SW480 (cell line): Measurements from ENCODE around the gene CYP39A1.

Experiments
- DNase-seq: peaks from one replicate; pipeline ENCODE4 v3.0.0-alpha.2; 2016; ENCODE audit warnings: low spot score

CYP39A1 gene

DNA sequence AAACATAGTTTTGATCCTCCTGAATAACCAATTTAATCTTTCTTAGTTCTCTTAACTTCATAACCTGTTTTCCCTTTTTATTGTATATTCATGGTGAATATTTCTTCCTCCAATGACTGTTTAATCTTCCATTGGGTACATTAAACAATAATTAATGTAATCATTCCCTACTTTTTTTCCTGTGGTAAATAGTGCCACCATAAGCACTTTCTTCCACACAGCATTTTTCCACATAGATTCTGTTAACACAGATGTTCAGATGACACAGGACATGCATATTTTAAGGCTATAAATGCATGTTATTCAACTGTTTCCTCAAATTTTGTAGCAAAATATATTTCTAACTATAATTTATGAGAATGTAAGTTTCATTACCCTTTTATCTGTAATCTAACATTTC, 61.9 kb downstream of the CYP39A1 start:
- no peak for DNase-seq

DNA sequence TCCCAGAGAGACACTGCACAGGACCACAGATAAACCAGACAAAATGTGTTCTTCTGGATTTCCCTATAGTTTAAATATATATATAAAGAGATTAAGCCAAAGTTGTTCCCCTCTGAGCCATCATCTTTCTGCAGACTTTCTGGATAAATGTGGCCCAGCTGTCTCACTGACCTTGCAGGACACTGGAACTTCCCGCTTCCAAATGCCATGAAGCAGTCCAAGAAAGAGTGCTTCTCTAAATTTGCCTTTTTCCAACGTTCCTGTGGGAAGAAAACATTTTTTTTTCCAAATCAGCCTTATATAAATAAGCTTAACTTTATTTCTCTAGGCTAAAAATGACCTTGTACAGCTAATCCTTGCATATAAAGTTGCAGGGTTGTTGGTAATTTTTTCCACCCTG, 65.7 kb downstream of the CYP39A1 start:
- no peak for DNase-seq

DNA sequence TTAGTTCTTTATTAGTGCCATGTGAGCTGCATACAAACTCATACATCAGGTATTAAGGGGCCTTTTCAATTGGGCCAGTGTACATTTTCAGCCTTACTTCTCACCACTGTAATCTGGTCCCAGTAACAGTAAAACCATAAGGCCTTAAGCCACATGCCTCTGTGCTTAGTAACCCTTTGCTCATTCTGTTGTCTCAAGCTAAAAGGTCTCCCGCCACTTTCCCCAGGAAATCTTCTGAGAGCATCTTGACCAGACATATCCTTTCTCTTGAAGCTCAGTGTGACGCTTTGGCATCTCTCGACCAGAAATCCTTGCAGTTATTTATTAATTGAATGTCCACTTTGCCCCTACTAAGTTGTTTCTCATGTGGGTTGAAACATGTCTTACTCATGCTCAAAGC, 68.0 kb downstream of the CYP39A1 start:
- no peak for DNase-seq

DNA sequence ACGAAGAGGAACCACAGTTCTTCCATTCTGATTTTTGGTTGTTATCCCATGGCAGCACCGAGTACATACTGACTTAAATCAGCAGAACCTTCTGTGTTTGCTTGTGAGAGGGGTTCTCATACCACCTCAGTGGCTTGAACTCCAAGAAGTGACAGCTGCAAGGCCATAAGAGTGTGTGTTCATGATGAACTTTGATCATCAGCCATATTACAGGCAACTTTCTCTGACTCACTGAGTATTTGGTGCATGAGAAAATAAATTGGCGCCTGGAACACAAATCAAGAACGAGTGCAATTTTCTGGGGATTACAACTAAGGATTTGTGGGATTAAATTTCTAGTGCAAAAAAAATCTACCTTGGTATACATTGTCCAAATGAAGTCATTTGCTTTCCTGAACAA, 68.9 kb downstream of the CYP39A1 start:
- no peak for DNase-seq

DNA sequence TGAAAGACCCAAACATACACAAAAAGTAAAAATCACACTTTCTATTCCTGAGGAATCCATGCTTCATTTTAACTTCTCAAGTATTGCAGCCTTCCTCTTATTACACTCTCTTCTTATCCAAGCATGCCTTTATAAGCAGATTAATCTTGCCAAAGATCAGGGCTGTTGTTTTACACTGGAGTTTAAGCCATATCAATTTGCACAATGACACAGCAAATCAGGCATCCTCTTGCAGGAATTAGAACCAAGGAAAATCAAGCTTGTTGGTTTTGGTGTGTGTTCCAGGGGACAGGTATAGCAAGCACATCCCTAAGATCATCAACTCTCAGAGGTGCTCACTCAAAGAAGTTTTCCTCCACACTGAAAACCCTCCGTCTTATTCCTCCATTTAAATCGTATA, 69.5 kb downstream of the CYP39A1 start:
- DNase-seq, result no peak

DNA sequence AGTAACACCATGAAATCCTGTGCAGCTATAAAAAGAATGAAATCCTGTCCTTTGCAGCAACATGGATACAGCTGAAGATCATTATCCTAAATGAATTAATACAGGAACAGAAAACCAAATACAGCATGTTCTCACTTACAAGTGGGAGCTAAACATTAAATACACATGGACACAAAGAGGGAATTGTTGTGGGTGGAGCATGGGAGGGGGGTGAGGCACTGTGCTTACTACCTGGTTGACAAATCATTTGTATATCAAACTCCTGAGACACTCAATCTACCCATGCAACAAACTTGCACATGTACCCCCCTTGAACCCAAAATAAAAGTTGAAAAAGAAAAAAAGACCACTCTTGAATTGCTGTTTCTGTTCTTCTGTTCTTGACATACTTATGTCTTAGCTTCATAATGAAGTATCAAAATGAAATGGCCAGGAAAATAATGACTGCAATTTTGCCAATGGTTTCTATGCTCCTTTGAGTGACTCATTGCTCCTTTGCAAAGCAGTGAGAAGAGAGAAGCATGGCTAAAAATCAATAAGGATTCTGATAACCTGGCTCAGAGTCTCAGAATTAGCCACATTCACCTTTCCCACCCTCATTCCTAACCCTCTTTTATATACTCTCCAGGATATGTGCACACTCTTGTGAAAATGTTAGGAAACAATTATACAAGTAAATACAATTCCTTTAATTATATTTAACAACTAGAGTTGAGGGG, 71.0 kb downstream of the CYP39A1 start:
- no peak for DNase-seq

DNA sequence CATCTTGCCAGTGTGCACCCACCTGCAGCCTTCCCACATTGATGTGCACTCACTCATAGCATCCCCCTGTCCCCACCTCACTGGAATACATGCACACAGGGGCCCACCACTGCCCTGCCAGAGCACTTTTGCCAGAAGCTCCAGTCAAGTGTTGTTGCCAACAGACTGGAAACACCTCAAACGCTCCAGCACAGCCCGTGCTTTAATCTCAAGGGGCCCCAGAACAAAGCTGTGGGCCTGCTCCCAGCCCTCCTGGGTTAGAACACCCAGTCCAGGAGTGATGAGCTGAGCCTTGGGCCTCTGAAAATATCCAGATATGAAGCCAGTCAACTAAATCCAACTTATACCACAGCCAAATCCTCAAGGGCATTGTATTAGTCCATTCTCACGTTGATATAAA, 77.1 kb downstream of the CYP39A1 start:
- no peak for DNase-seq

DNA sequence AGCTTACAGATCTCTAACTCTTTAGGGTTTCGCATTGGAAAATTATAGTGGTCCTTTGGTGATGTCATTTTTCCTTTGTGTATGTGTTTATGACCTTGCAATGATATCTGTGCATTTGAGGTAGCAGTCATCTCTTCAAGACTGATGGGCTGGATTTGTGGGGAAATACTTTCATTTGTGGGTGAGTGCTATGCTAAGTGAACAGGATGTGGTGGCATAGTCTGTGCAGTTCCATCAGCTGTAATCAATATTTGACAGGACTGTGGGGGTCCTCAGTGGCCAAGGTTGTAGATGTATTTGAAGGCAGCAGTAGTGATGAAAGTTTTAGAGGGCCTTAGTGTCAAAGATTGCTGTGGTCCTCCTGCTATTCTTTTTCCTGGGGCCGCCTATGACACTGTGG, 79.5 kb downstream of the CYP39A1 start:
- DNase-seq, result no peak

DNA sequence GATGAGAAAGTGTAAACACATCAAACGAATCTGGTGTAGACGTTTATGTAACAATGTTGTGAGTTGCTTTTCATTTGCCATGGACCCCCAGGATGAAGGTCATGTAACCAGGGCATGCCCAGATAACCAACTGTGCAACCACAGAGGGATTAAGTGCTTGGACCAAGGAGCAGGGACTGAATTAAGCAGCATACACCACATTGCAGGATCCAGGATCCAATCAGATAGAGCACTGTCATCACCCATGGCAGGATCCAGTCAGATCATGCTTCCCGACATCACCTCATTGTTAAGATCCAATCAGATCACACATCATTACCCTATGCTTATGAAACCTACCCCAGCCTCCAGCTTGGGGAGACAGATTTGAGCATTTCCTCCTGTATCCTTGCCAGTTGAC, 87.1 kb downstream of the CYP39A1 start:
- DNase-seq, result no peak

DNA sequence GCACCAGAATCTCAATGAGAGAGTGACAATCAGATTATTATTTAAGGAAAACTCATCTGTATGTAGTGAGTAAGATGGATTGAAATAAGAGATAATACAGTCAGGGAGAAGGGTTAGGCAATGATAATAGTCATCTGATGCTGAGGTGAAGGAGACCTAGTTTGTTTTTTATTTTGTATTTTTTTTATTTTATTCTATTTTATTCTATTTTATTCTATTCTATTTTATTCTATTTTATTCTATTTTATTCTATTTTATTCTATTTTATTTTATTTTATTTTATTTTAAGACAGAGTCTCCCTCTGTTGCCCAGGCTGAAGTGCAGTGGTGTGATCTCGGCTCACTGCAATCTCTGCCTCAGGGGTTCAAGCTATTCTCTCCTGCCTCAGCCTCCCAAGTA, 88.7 kb downstream of the CYP39A1 start:
- DNase-seq, result no peak

DNA sequence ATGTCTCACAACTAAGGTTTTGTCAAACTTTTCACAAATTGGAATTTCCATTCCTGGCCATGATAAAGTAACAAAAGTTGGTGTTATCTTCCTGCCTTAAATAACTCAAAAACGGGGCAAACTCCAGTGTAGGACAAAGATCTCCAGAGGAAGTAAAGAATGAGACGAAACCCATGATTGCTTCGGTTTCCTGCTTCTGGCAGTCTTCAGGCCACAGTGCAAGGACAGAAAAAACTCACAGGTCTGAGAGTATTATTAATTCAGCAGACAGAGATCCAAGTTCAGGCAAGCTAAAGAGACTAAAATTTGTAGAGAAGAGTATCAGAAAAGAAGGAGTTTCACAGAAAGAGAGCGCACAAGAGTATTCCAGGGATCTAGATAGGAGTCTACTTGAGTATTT, 96.6 kb downstream of the CYP39A1 start:
- DNase-seq, result no peak

DNA sequence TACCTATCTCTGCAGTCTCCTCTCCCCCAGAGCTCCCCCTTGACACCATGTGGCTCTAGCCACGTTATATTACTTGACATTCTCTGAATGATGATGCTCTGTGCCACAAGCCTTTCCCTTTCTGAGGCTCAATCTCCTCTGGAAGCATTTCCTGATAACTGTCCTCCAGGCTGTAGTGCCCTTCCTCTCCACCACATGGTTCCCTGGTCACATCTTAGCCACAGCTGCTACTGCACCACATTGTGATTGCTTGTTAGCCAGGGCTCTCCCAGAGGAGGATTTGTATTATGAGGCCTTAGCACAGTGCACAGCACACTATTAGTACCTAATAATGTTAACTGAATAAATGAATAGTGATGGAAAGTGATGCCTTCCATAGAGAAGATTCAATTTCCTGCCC, 97.5 kb downstream of the CYP39A1 start:
- no peak for DNase-seq

DNA sequence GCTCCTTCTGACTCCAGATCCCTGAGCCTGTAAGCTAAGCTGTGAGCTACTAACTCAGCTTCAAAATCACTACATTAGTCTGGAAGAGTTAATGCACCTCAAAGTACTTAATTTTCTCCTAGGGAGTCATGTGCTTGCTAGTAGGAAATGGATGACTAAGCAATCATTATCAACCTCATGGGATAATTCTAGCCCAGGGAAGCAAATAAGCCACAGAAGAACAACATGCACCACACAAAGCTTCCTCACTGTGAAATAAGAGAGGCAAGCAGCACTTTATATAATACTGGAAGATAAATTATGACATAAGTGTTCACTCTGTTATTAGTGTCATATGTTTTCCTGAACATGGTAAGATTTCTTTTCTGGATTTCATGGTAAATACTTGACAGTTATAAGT, 103.5 kb downstream of the CYP39A1 start:
- DNase-seq, result no peak

DNA sequence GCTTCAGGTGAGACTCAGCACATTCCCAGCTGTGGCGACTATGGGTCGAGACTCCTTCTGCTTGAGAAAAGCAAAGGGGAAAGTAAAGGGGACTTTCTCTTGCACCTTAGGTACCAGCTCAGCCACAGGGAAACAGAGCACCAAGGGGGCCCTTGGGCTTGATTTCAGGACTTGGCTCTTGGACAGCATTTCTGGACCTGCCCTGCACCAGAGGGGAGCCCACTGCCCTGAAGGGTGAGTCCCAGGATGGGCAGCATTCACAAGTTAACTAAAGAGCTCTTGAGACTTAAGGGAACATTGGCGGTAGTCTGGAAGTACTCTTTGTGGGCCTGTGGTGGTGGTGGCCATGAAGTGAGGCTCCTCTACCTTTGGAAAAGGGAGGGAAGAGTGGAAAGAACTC, 111.1 kb downstream of the CYP39A1 start:
- no peak for DNase-seq

DNA sequence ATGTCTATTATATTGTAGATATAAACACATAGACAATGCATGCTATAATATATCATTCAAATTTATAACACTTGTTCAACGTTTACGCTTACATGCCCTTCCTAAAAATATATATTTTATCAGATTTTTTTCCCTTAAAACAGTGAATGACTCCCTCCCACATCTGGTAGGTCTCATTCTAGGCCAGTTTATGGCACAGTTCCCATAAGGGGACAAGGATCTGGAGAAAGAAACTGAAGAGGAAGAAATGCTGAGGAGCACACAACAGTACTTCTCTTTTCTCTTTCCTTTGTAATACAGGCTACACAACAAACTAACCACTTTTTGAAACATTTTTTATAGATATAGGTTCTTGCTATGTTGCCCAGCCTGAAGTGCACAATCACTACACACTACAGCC, 112.8 kb downstream of the CYP39A1 start:
- DNase-seq, result no peak

DNA sequence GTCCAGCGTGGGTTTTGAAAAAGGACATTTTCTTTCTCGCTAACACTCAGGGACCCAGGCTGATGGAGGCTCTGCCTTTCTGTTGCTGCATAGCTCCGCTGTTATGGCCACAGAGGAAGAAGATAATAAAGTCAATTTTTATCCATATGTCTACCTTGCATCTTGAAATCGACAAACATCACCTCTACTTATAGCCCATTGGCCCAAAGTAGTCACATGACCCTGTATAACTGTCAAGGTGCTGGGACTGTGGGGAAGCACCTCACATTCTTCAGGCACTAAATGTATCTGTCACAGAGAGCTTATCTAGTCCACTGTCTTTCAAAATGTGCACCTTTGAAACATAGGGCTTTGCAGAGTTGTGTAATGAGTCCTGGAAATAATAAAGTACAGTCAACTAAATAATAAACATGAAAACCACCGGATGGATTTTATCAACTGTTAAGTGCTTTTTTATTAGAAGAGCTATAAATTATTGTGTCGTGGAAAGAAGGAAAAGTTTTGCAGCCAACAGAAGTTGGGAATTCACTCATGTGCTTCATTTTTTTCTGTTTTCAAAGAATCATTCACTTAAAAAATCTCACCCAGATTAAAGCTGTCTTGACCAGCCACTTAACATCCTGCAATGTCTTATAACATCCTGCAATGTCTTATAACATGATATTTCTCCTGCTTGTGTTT, 113.7 kb downstream of the CYP39A1 start:
- no peak for DNase-seq

DNA sequence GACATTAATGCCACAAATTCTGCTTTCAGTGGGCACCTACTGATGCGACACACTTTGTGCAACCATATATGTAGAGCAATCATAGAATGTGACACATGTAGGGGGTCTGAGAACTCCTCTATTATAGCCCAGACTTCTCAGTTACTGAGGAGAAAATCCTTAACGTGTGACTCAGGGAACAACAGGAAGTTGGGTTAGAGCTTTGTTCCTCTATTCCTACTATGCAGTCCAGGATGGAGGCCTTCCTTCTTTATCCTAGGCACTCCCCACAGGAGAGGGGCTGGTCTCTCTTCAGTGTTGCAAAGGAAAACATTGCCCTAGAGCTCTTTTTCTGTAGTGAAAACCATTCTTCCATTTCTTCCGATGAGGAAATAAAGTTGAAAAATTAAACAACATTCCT, 121.7 kb downstream of the CYP39A1 start:
- no peak for DNase-seq

DNA sequence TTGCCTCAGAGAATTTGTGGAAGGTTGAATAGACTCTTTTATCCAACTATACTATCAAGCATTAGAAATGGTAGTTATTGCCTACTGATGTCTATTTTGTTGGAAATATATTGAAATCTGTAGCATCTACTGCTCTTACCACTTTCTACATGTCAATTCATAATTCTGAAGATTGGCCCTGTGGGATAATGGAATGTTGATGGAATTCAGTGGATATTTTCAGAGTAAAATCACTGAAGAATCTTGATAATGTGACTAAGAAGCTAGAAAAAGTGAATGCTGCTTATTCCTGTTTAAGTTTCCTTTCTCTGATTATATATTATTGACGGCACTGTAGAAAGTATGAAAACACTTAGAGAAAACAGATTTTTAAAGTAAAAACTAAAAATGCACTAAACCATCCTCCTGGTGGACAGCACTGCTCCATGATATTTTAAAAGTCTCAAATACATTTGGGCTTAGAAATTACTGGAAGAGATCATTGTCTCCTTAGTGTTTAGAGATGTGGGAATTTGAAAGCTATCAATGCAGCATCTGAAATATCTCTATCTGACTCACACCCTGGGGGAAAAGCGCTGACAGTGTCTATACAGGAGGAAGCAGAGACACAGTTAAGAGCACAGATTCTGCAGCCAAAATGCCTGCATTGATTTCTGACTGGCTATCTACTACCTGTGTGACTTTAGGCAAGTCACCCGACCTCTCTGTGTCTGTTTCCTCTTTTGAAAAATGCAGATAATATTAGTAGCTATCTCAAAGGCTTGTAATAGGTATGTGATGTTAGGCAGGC, 123.5 kb downstream of the CYP39A1 start:
- no peak for DNase-seq

DNA sequence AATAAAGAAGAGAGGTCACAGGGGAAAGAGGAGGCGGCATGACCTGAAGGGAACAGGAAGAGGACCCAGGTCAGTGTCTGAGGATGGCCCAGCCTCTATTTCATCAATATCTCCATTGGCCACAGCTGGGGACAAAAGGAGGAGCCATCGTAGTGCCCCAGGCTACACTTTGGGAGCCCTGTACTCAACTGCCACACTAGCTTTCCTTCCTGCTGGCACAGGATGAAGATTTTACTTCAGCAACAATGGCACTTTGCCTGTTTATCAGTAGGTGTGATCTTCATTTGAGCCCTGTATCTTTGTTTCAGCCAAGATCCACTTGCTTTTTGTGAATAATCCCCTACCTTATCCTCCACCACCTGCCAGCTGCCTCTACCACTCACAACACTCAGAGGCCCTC, 126.0 kb downstream of the CYP39A1 start:
- no peak for DNase-seq

DNA sequence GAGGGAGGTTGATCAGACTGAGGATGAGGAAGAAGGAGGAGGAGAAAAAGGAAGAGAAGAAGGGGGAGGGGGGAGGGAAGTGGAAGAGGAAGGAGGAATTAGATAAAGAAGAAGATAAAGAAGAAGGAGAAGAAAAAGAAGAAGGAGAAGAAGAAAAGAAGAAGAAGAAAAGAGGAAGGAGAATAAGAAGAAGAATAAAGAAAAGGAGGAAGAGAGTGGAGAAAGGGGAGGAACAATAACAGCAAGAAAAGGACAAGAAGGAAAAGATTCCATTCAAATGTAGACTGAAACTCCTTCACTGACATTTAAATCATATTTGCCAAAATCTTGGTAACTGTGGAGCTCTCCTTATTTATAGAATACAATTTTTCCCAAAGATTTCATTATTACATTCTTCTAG, 127.0 kb downstream of the CYP39A1 start:
- DNase-seq, result no peak

DNA sequence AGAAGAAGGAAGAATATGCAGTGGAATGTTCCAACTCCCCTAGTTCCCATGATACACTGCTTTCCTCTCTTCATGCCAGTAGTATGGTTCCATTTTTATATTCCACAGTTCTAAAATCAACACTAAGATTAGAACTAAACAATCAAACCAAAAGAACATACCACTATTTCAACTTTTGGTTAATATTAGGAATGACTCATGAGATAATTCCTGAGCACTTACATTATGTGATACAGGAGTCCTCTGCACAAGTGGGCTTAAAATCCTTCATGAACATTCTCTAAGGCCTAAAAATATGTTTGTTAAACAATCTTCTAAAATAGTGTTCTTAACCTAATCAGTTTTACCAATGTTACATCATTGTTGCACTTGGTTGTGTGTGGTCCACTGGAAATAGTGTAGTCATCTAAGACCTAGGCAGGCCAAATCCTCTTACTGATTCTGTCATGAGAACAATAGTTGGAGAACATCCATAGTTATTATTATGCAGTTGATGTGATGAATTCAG, 131.1 kb downstream of the CYP39A1 start:
- DNase-seq, result no peak

DNA sequence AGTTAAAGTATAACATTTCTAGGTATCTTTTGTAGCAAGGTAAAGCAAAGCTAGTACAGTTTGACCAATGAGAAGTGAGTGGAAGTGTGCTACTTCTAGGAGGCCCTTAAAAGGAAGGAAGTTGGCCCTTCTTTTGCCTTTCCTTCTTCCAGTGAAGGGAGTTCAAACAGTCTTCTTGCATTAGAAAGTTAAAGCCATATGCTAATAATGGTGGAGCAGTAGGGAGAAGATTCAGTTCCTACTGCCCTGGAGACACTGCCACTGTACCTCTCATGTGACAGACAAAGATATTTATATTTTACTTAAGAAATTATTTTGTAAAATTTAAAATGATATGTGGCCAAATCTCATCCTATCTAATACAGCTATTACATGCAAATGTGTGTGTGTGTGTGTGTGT, 135.4 kb downstream of the CYP39A1 start:
- no peak for DNase-seq

DNA sequence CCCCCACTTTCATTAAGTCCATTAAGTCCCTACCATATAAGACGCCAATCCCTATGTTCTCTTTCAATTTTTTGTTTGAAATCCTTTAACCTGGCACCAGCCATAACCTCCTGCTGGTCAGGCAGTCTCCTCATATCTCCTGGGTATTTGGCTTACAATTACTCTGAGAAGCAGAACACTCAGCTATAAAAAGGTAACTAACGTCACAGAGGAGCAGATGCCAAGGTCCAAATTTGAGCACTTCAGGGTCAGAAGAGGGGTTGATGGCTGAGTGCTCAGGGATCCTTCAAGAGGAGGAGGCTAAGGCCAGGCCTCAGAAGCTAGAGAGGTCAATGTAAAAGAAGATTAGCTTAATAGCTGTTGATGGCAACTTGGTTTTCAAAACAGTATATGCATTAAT, 139.1 kb downstream of the CYP39A1 start:
- no peak for DNase-seq
